ENCODE results near the gene B4GALT4.
"Not testable (repeated sequence)": the region's sequence is repeated elsewhere in the genome, so short reads cannot be mapped to it uniquely, and the experiment has no call there.

The B4GALT4 gene

GRCh38 chr3:119240591-119241434 is at the start of gene B4GALT4:
B4GALT4 (minus strand) TSS chr3:119240878; CDS start chr3:119230099, 10,779 bp downstream.
- DNase-seq (ENCODE audit: low spot score) = peak; percentile 83

GRCh38 chr3:119289404-119289770 is 48.7 kb upstream of the B4GALT4 start:
- no peak for DNase-seq (ENCODE audit: low spot score)

- no peak for DNase-seq (ENCODE audit: low spot score)
These were observed 48.2 kb upstream of the B4GALT4 start for GRCh38 chr3:119288669-119289403.

GRCh38 chr3:119279584-119280243 is 39.0 kb upstream of the B4GALT4 start:
- no peak for DNase-seq (ENCODE audit: low spot score)

- DNase-seq (ENCODE audit: low spot score) = no peak
These were observed 38.5 kb upstream of the B4GALT4 start for GRCh38 chr3:119279101-119279554.

- DNase-seq (ENCODE audit: low spot score) = no peak
These were observed 36.0 kb upstream of the B4GALT4 start for GRCh38 chr3:119276680-119277079.

- not testable (repeated sequence) for DNase-seq (ENCODE audit: low spot score)
These were observed 29.5 kb upstream of the B4GALT4 start for GRCh38 chr3:119270212-119270611.

GRCh38 chr3:119261055-119261454 is 20.4 kb upstream of the B4GALT4 start:
- no peak for DNase-seq (ENCODE audit: low spot score)

- no peak for DNase-seq (ENCODE audit: low spot score)
These were observed 19.1 kb upstream of the B4GALT4 start for GRCh38 chr3:119259821-119260220.

GRCh38 chr3:119258915-119259314 is 18.2 kb upstream of the B4GALT4 start:
- peak; percentile 11 for DNase-seq (ENCODE audit: low spot score)

- peak; percentile 19 for DNase-seq (ENCODE audit: low spot score)
These were observed 17.2 kb upstream of the B4GALT4 start for GRCh38 chr3:119257654-119258410.

- DNase-seq (ENCODE audit: low spot score) = no peak
These were observed 16.4 kb upstream of the B4GALT4 start for GRCh38 chr3:119257111-119257510.

- no peak for DNase-seq (ENCODE audit: low spot score)
These were observed 14.5 kb upstream of the B4GALT4 start for GRCh38 chr3:119255214-119255613.

GRCh38 chr3:119245778-119246177 is 5.1 kb upstream of the B4GALT4 start:
- DNase-seq (ENCODE audit: low spot score) = no peak

- no peak for DNase-seq (ENCODE audit: low spot score)
These were observed 3.0 kb upstream of the B4GALT4 start for GRCh38 chr3:119243712-119244111.

GRCh38 chr3:119243058-119243529 is 2.4 kb upstream of the B4GALT4 start:
- not testable (repeated sequence) for DNase-seq (ENCODE audit: low spot score)

GRCh38 chr3:119242387-119243057 is 1.8 kb upstream of the B4GALT4 start:
- DNase-seq (ENCODE audit: low spot score) = not testable (repeated sequence)

- DNase-seq (ENCODE audit: low spot score) = no peak
These were observed 532 bp downstream of the B4GALT4 start for GRCh38 chr3:119240101-119240590.

- DNase-seq (ENCODE audit: low spot score) = no peak
These were observed 1.4 kb downstream of the B4GALT4 start for GRCh38 chr3:119239206-119239820.

- no peak for DNase-seq (ENCODE audit: low spot score)
These were observed 2.3 kb downstream of the B4GALT4 start for GRCh38 chr3:119238363-119238762.

Data from putamen (tissue), 1 donor.